Ovary (tissue), 3 donors: ENCODE results near the gene SPAG16.

ENCODE experiments used
- EP300 ChIP-seq: sonication (generic); formaldehyde crosslinking; IDR thresholded peaks from one replicate; pipeline ENCODE4 v1.6.1; 2017; ENCODE audit warnings: antibody characterized with exemption
- TF ChIP-seq, protein P1 (sequence below), 3 donors: fragments of 450-650 bp in 2 of 3; fragments of 200-600 bp in 1 of 3; IDR thresholded peaks; one replicate each; pipeline versions ENCODE4 v1.5.1 to v1.8.0; 2016 to 2022; ENCODE audit warnings: antibody characterized with exemption in 3 of 3, mild to moderate bottlenecking in 1 of 3
- donor health status: DM: no; HTN: no; CAD: no.

DNA sequence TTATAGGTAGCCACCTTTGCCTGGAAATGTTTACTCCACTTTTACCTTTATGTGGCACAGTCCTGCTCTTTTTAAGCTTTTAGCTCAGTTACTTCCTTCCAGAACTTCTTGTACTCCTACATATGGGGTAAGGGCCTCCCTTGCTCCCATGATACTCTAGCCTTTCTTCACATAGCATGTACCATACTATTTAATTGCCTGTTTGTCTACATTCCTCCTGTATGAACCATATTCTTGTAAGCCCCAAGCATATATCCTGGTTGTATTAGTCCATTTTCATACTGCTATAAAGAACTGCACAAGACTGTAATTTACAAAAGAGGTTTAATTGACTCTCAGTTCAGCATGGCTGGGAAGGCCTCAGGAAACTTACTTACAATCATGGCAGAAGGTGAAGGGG is 1035.9 kb downstream of the SPAG16 start:
- TF ChIP-seq, protein P1, sequence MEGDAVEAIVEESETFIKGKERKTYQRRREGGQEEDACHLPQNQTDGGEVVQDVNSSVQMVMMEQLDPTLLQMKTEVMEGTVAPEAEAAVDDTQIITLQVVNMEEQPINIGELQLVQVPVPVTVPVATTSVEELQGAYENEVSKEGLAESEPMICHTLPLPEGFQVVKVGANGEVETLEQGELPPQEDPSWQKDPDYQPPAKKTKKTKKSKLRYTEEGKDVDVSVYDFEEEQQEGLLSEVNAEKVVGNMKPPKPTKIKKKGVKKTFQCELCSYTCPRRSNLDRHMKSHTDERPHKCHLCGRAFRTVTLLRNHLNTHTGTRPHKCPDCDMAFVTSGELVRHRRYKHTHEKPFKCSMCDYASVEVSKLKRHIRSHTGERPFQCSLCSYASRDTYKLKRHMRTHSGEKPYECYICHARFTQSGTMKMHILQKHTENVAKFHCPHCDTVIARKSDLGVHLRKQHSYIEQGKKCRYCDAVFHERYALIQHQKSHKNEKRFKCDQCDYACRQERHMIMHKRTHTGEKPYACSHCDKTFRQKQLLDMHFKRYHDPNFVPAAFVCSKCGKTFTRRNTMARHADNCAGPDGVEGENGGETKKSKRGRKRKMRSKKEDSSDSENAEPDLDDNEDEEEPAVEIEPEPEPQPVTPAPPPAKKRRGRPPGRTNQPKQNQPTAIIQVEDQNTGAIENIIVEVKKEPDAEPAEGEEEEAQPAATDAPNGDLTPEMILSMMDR (IDR thresholded peaks at IDR 0.05): no peak
- no peak for TF ChIP-seq EP300
